GM12878 (cell line): Measurements from ENCODE around the gene FAM161A. TPM values are rescaled to one million over a fixed set of nuclear protein-coding genes. Genes with fewer than 3 reads are reported as not detected.

Experiments
- ATAC-seq: fragments of 200-7000 bp; cut with Tn5 transposase; 3 replicates; pipeline ENCODE4 v1.9.1; 2020; ENCODE audit warnings: mild to moderate bottlenecking, moderate library complexity
- BruUV-seq: library from RNA; stranded (reverse); fragments of 400-500 nt; replicated peaks from 2 replicates; lab custom pipeline; 2021; lab: Mats Ljungman, UMichigan
- CTCF ChIA-PET: fragments of 300-600 bp; sonication (Branson Sonifier 250); formaldehyde crosslinking; extraction: SDS; loops from one replicate; lab custom pipeline; 2021; ENCODE audit warnings: inconsistent platforms; lab: Yijun Ruan, JAX
- POLR2A ChIA-PET: fragments of 350-600 bp; formaldehyde crosslinking; extraction: SDS; loops from one replicate; lab custom pipeline; 2021; ENCODE audit warnings: inconsistent platforms; lab: Charles Lee
- RAD21 ChIA-PET: fragments of 300-600 bp; sonication (Branson Sonifier 250); formaldehyde crosslinking; loops from one replicate; lab custom pipeline; 2023; ENCODE audit warnings: antibody characterized with exemption; ENCODE audit not compliant: unreplicated experiment; lab: Charles Lee
- SMC1A ChIA-PET: fragments of 300-600 bp; sonication (Branson Sonifier 250); formaldehyde crosslinking; loops from one replicate; lab custom pipeline; 2023; ENCODE audit not compliant: unreplicated experiment, uncharacterized antibody; lab: Charles Lee
- DNase-seq: peaks from one replicate; pipeline ENCODE4 v3.0.0-alpha.2; 2011; ENCODE audit warnings: low read depth, low spot score
- FAIRE-seq: peaks from 3 replicates; lab custom pipeline; 2011; peaks lifted over from hg19 to GRCh38; lab: Jason Lieb, UNC
- H2AFZ ChIP-seq: 2 replicates; pipeline ENCODE4 v1.6.0; 2011; ENCODE audit warnings: low read depth, low read length, control low read depth; ENCODE audit not compliant: control insufficient read depth
- H3K27ac ChIP-seq: 2 replicates; pipeline ENCODE4 v1.5.1; 2011; ENCODE audit warnings: control low read depth; ENCODE audit not compliant: control insufficient read depth, insufficient read depth
- H3K27me3 ChIP-seq, 2 experiments: replicated peaks in 1 of 2; 2 replicates each; pipeline versions ENCODE4 v1.6.0 to v1.6.1; 2011; ENCODE audit warnings: low read length in 1 of 2; ENCODE audit not compliant: control insufficient read depth in 2 of 2, insufficient read depth in 2 of 2
- H3K36me3 ChIP-seq, 2 experiments: 2 replicates each; pipeline ENCODE4 v1.5.1; 2011; ENCODE audit warnings: low read length in 1 of 2; ENCODE audit not compliant: control insufficient read depth in 2 of 2, insufficient read depth in 2 of 2
- H3K4me1 ChIP-seq: 2 replicates; pipeline ENCODE4 v1.6.1; 2011; ENCODE audit warnings: mild to moderate bottlenecking, low read length, moderate library complexity, mixed read lengths; ENCODE audit not compliant: control insufficient read depth, insufficient read depth
- H3K4me2 ChIP-seq: 2 replicates; pipeline ENCODE4 v1.6.0; 2011; ENCODE audit warnings: control low read depth; ENCODE audit not compliant: control insufficient read depth, insufficient read depth
- H3K4me3 ChIP-seq: fragments of 200-600 bp; sonication (generic); 2 replicates; pipeline ENCODE4 v1.5.1; 2016
- H3K79me2 ChIP-seq: 2 replicates; pipeline ENCODE4 v1.6.0; 2011; ENCODE audit warnings: low read length; ENCODE audit not compliant: control insufficient read depth, insufficient read depth
- H3K9ac ChIP-seq: 2 replicates; pipeline ENCODE4 v1.8.0; 2011; ENCODE audit warnings: low read length, control low read depth, mixed read lengths; ENCODE audit not compliant: control insufficient read depth, insufficient read depth
- H3K9me3 ChIP-seq: replicated peaks from 3 replicates; pipeline ENCODE4 v1.5.1; 2011; ENCODE audit warnings: mild to moderate bottlenecking, low read length; ENCODE audit not compliant: control insufficient read depth, insufficient read depth
- H4K20me1 ChIP-seq: 2 replicates; pipeline ENCODE4 v1.6.0; 2011; ENCODE audit not compliant: control insufficient read depth, insufficient read depth
- CHD1 ChIP-seq: IDR thresholded peaks from 2 replicates; pipeline ENCODE4 v1.6.1; 2012; ENCODE audit warnings: low read depth, low read length, improper control_type of control experiment
- CREB1 ChIP-seq: IDR thresholded peaks from 2 replicates; pipeline ENCODE4 v1.6.1; 2012; ENCODE audit warnings: low read depth, mild to moderate bottlenecking, inconsistent platforms
- NFYA ChIP-seq: IDR thresholded peaks from 2 replicates; pipeline ENCODE4 v1.6.1; 2011; ENCODE audit warnings: low read depth, mild to moderate bottlenecking, low read length, improper control_type of control experiment, borderline replicate concordance
- NR2C2 ChIP-seq: IDR thresholded peaks from 2 replicates; pipeline ENCODE4 v1.6.1; 2011; ENCODE audit warnings: borderline replicate concordance, low read depth; ENCODE audit not compliant: control insufficient read depth, insufficient read length
- PML ChIP-seq: IDR thresholded peaks from 2 replicates; pipeline ENCODE4 v1.6.1; 2012; ENCODE audit warnings: low read length, inconsistent platforms
- POLR2AphosphoS5 ChIP-seq: IDR thresholded peaks from 2 replicates; pipeline ENCODE4 v1.6.1; 2011; ENCODE audit warnings: mild to moderate bottlenecking, low read length, inconsistent platforms
- RCOR1 ChIP-seq: conservative IDR thresholded peaks from 2 replicates; pipeline ENCODE4 v1.6.1; 2012; ENCODE audit warnings: low read depth, low read length, improper control_type of control experiment
- SIN3A ChIP-seq: IDR thresholded peaks from 2 replicates; pipeline ENCODE4 v1.6.1; 2012; ENCODE audit warnings: low read depth, low read length, improper control_type of control experiment
- SMARCA5 ChIP-seq: fragments of 450-650 bp; IDR thresholded peaks from 2 replicates; pipeline ENCODE4 v1.6.1; 2017; ENCODE audit warnings: mild to moderate bottlenecking
- TBL1XR1 ChIP-seq: IDR thresholded peaks from 2 replicates; pipeline ENCODE4 v1.6.1; 2012; ENCODE audit warnings: low read depth, low read length, improper control_type of control experiment
- TCF7 ChIP-seq: IDR thresholded peaks from 2 replicates; pipeline ENCODE4 v1.6.1; 2014; ENCODE audit warnings: antibody characterized with exemption, borderline replicate concordance
- ZBED1 ChIP-seq: IDR thresholded peaks from 2 replicates; pipeline ENCODE4 v1.6.1; 2016; ENCODE audit warnings: borderline replicate concordance
- whole genome bisulfite sequencing: methylation state at CpG from one replicate; pipeline ENCODE4 v1.1.6; 2016; ENCODE audit warnings: low lambda C conversion rate; ENCODE audit not compliant: insufficient replicate concordance, insufficient coverage; ENCODE audit errors: missing lambda C conversion rate; 5-methylcytosine and 5-hydroxymethylcytosine counted together
- in situ Hi-C: fragments of 300-500 bp; cut with MboI; formaldehyde crosslinking; loops from 9 replicates; pipeline ENCODE4 v1.14.3; 2018; ENCODE audit warnings: mixed read lengths
- intact Hi-C: fragments of 100-400 bp; cut with micrococcal nuclease; formaldehyde crosslinking; loops from one replicate; pipeline ENCODE4 v1.14.2; 2022; ENCODE audit not compliant: unreplicated experiment
- polyA plus RNA-seq, 11 experiments: library from polyadenylated mRNA; depleted of rRNA in 4 of 11; unstranded in 6 of 11; stranded (reverse) in 5 of 11; fragments of >200 nt; fragmentation: Nextera tagmentation in 4 of 11; fragmentation: Illumina TruSeq in 1 of 11; extraction: Ambion mirVana in 4 of 11; extraction: Trizol in 1 of 11; gene quantifications; 1 replicate in 1 of 11; 2 replicates in 10 of 11; pipeline versions ENCODE4 v1.2.1 to v1.2.3, GENCODE V29; 2011 to 2016; ENCODE audit warnings: inconsistent platforms in 2 of 11, missing spikeins in 2 of 11, low read depth in 1 of 11
- total RNA-seq, 4 experiments: library from RNA; depleted of rRNA in 3 of 4; stranded (reverse); fragments of >200 nt in 3 of 4; fragmentation: Illumina TruSeq in 1 of 4; extraction: Trizol in 1 of 4; gene quantifications; 2 replicates each; pipeline versions ENCODE4 v1.2.1 to v1.2.3, GENCODE V29; 2013 to 2021
- TF ChIP-seq, protein P1 (sequence below): fragments of 450-650 bp; IDR thresholded peaks from 2 replicates; pipeline ENCODE4 v1.6.1; 2017; ENCODE audit warnings: mild to moderate bottlenecking, moderate library complexity
- TF ChIP-seq, protein P2 (sequence below): IDR thresholded peaks from 2 replicates; pipeline ENCODE4 v1.6.1; 2012; ENCODE audit warnings: improper control_type of control experiment, low read depth, low read length; ENCODE audit not compliant: insufficient replicate concordance

FAM161A gene
- total and polyA plus RNA-seq, 10 of the 15 experiments (the other 5 are each of a cell fraction or from before 2014, with no cell fraction given): 2.2 to 12.2 (median 8.9) TPM

DNA sequence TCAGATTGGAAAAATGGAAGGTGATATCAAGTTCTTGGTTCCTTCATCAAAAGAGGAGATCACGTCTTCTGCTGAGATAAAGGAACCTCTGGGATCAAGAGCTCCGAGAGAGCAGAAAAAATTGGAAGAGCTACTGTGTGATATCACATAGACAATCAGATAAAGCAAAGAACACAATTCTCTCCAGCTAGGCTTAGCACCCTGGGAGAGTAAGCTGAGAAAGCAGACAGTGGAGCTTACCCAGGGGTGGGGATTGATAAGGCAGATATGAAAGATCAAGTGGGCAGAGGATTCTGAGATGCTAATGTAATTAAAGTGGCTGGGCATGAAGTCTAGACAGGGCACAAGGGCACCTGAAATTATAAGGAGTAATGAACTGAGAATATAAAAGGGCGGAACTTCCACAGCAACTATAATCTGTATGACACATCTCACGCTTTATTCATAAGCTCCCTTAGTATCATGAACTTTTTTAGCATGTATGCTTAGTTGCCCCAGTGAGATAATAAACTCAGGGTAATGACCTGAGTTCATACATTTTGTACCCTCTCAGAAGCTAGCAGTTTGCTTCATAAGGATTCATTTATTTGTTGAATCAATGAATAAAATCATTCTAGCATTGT, 65.8 kb downstream of the FAM161A start:
- in situ Hi-C loops: no loop called here
- Histone ChIP-seq H3K79me2 (no peaks in the 10 kb centered on the region), H3K27me3 (no peaks in the 10 kb centered on the region), H3K27ac (no peak overlapping the region), H3K9ac (no peak overlapping the region), H3K4me3 (no peak overlapping the region), H3K4me1 (no peaks in the 10 kb centered on the region), H4K20me1 (no peaks in the 10 kb centered on the region), H3K36me3 (no peaks in the 10 kb centered on the region), H3K4me2 (no peak overlapping the region), H2AFZ (no peak overlapping the region; the same call in 1 of the 2 replicates), H3K9me3 (no peaks in the 10 kb centered on the region)
- SMC1A ChIA-PET: interaction anchor here (1.3 kb wide), 1 partner anchor 13 kb away, joined by 4 read pairs; no protein-coding TSS in a partner anchor
- ATAC-seq (no peak), FAIRE-seq (no peak), DNase-seq (no peak)
- POLR2A ChIA-PET: interaction anchor here (0.6 kb wide), 1 partner anchor 131 kb away, joined by 4 read pairs; no protein-coding TSS in a partner anchor
- CTCF ChIA-PET: interaction anchor here (0.5 to 1.2 kb wide), 2 partner anchors 12 to 26 kb away, joined by 3 read pairs; no protein-coding TSS in a partner anchor
- intact Hi-C loops: no loop called here
- BruUV-seq: no TSS peak
- 81% methylated on average over 4 of the region's 4 CpGs for WGBS
- RAD21 ChIA-PET: interaction anchor here (0.6 kb wide), 1 partner anchor 95 kb away, joined by 3 read pairs; no protein-coding TSS in a partner anchor
- TF ChIP-seq, protein P1, sequence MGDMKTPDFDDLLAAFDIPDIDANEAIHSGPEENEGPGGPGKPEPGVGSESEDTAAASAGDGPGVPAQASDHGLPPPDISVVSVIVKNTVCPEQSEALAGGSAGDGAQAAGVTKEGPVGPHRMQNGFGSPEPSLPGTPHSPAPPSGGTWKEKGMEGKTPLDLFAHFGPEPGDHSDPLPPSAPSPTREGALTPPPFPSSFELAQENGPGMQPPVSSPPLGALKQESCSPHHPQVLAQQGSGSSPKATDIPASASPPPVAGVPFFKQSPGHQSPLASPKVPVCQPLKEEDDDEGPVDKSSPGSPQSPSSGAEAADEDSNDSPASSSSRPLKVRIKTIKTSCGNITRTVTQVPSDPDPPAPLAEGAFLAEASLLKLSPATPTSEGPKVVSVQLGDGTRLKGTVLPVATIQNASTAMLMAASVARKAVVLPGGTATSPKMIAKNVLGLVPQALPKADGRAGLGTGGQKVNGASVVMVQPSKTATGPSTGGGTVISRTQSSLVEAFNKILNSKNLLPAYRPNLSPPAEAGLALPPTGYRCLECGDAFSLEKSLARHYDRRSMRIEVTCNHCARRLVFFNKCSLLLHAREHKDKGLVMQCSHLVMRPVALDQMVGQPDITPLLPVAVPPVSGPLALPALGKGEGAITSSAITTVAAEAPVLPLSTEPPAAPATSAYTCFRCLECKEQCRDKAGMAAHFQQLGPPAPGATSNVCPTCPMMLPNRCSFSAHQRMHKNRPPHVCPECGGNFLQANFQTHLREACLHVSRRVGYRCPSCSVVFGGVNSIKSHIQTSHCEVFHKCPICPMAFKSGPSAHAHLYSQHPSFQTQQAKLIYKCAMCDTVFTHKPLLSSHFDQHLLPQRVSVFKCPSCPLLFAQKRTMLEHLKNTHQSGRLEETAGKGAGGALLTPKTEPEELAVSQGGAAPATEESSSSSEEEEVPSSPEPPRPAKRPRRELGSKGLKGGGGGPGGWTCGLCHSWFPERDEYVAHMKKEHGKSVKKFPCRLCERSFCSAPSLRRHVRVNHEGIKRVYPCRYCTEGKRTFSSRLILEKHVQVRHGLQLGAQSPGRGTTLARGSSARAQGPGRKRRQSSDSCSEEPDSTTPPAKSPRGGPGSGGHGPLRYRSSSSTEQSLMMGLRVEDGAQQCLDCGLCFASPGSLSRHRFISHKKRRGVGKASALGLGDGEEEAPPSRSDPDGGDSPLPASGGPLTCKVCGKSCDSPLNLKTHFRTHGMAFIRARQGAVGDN: no peak
- TF ChIP-seq CHD1 (no peak), RCOR1 (no peak), CREB1 (no peak), POLR2AphosphoS5 (no peak), SMARCA5 (no peak), TCF7 (no peak), NR2C2 (no peak), TBL1XR1 (no peak), PML (no peak), NFYA (no peak), SIN3A (no peak), ZBED1 (no peak)
- TF ChIP-seq, protein P2, sequence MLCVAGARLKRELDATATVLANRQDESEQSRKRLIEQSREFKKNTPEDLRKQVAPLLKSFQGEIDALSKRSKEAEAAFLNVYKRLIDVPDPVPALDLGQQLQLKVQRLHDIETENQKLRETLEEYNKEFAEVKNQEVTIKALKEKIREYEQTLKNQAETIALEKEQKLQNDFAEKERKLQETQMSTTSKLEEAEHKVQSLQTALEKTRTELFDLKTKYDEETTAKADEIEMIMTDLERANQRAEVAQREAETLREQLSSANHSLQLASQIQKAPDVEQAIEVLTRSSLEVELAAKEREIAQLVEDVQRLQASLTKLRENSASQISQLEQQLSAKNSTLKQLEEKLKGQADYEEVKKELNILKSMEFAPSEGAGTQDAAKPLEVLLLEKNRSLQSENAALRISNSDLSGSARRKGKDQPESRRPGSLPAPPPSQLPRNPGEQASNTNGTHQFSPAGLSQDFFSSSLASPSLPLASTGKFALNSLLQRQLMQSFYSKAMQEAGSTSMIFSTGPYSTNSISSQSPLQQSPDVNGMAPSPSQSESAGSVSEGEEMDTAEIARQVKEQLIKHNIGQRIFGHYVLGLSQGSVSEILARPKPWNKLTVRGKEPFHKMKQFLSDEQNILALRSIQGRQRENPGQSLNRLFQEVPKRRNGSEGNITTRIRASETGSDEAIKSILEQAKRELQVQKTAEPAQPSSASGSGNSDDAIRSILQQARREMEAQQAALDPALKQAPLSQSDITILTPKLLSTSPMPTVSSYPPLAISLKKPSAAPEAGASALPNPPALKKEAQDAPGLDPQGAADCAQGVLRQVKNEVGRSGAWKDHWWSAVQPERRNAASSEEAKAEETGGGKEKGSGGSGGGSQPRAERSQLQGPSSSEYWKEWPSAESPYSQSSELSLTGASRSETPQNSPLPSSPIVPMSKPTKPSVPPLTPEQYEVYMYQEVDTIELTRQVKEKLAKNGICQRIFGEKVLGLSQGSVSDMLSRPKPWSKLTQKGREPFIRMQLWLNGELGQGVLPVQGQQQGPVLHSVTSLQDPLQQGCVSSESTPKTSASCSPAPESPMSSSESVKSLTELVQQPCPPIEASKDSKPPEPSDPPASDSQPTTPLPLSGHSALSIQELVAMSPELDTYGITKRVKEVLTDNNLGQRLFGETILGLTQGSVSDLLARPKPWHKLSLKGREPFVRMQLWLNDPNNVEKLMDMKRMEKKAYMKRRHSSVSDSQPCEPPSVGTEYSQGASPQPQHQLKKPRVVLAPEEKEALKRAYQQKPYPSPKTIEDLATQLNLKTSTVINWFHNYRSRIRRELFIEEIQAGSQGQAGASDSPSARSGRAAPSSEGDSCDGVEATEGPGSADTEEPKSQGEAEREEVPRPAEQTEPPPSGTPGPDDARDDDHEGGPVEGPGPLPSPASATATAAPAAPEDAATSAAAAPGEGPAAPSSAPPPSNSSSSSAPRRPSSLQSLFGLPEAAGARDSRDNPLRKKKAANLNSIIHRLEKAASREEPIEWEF: no peak
